Adrenal gland (tissue), 5 donors: ENCODE results near the gene ZNF428.

Source experiments
- POLR2A ChIP-seq, 2 donors: fragments of 450-650 bp; IDR thresholded peaks; one replicate each; pipeline ENCODE4 v1.6.1; 2017; ENCODE audit warnings: antibody characterized with exemption in 2 of 2, mild to moderate bottlenecking in 2 of 2, moderate library complexity in 1 of 2
- TF ChIP-seq, protein P1 (sequence below), 6 experiments: fragments of 450-650 bp in 4 of 6; fragments of 200-600 bp in 2 of 6; sonication (generic) in 1 of 6; IDR thresholded peaks; 1 replicate in 5 of 6; 2 replicates in 1 of 6; pipeline versions ENCODE4 v1.5.1 to v1.8.0; 2016 to 2021; ENCODE audit warnings: antibody characterized with exemption in 6 of 6, mild to moderate bottlenecking in 2 of 6, moderate library complexity in 1 of 6
- donor health status: DM: no; HTN: no; CAD: no.

- TF ChIP-seq POLR2A (IDR thresholded peaks at IDR 0.05) = no peak
- TF ChIP-seq, protein P1, sequence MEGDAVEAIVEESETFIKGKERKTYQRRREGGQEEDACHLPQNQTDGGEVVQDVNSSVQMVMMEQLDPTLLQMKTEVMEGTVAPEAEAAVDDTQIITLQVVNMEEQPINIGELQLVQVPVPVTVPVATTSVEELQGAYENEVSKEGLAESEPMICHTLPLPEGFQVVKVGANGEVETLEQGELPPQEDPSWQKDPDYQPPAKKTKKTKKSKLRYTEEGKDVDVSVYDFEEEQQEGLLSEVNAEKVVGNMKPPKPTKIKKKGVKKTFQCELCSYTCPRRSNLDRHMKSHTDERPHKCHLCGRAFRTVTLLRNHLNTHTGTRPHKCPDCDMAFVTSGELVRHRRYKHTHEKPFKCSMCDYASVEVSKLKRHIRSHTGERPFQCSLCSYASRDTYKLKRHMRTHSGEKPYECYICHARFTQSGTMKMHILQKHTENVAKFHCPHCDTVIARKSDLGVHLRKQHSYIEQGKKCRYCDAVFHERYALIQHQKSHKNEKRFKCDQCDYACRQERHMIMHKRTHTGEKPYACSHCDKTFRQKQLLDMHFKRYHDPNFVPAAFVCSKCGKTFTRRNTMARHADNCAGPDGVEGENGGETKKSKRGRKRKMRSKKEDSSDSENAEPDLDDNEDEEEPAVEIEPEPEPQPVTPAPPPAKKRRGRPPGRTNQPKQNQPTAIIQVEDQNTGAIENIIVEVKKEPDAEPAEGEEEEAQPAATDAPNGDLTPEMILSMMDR (IDR thresholded peaks at IDR 0.05) = no peak
These were observed 55.5 kb downstream of the ZNF428 start for GRCh38 chr19:43563816-43564457.
